SK-N-DZ (cell line): ENCODE data around the gene CALN1.

Experiments used
- DNase-seq: peaks from one replicate; pipeline ENCODE4 v3.0.0-alpha.2; 2015; ENCODE audit warnings: low spot score

Gene CALN1

DNA sequence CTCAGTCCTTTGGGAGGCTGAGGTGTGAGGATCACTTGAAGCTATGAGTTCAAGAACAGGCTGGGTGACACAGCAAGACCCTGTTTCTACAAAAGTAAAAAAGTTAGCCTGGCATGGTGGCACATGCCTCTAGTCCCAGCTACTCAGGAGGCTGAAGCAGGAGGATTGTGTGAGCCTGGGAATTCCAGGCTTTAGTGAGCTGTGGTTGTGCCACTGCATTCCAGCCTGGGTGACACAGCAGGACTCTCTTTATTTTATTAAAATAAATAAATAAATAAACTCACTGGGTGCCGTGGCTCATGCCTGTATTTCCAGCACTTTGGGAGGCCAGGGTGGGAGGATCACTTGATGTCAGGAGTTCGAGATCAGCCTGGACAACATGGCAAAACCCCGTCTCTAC, 607.9 kb downstream of the CALN1 start:
- DNase-seq = no peak

DNA sequence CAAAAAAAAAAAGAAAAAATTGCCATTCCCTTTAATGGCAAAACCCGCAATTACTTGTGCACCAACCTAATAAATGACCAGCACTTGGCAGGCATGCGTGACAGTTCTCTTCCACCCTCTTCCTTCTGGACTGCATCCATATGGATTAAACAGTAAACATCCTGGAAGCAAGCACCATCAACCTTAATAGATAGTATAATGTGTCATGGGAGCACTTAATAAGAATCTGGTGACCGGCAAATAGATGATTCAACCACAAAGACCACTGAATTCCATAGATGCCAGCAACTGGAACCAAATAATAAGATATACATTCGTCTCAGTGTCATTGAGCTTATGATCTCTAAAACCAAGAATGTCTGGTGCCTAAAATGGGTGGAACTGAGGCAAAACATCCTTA, 610.2 kb downstream of the CALN1 start:
- no peak for DNase-seq

DNA sequence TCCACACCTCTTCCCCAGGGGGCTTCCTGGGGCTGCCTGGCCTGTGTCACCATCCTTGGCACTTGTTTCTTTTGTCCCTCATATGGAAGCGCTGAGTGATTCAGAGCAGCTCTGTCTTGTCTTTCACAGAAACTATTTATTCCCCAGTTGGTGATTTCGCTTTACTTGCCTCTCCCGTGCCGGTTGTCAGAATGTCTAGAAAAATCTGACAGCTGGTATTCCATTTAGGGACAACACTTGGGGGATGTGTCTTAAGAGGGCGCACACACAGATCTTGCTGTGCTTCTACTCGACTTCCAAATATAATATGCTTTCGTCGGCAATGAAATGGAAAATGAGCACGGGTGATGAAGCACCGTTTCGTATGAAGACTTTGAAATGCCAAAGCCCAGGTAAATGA, 611.8 kb downstream of the CALN1 start:
- DNase-seq = no peak

DNA sequence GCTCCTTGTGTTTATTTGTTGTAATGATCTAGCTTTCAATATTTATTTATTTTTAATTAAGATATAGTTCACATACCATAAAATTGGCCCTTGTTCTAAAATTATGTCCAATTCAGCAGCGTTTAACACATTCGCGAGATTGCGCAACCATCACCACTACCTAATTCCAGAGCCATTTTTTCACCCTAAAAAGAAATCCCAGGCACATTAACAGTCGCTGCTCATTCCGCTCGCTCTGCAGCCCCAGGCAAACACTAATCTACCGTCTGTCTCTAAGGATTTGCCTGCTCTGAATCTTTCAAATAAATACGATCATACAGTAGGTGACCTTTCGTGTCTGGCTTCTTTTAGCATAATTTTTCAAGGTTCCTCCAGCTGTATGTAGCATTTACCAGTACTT, 616.7 kb downstream of the CALN1 start:
- no peak for DNase-seq

DNA sequence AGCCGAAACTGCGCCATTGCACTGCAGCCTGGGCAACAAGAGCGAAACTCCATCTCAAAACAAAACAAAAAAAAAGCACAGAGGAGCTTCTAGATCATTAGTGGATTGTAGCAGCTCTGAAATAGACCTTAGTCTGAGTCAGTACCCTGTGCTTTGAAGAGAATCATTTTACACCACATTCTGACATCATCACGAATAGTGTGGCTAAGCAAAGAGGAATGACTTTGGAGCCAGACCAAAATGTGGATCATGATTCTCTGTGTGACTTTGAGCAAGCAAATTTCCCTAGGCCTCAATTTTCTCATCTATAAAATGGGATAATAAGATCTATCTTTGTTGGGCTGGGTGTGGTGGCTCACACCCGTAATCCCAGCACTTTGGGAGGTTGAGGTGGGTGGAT, 618.9 kb downstream of the CALN1 start:
- DNase-seq = no peak

DNA sequence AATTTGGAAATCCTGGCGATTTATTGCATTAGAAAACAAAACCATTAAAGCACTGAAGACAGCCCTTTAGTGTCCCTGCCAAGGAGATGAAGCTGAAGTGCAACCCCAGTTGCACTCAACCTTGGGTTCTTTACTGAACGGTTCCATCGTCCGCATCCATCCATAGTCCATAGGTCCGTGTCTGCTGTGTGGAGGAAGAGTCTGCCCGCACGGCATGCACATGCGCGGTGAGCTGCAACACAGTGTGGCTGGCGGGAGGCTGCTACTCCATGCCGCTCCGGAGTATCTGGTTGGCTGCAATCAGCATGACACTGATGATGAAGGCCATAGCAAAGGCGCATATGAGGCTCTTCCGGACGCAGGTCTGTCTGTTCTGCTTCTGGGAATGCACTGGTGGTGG, 624.6 kb downstream of the CALN1 start:
- no peak for DNase-seq

DNA sequence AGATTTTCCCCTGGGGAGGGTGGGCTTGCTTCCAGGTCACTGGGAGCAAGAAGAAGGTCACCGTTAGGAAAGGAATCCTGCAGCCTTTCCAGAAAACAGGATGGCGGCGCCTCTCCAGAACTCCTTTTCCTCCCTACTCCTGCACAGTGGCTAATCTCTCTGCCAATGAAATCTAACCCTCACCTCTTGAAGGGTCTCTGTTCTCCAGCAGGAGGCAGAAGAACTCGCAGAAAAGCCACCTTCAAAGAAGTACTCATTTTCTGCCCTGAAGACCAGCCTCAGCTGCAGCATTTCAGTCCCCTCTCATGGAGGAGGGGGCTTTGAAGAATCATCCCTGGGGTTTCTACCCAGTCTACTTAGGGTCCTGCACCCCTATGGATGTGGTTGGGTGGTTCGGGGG, 626.9 kb downstream of the CALN1 start:
- no peak for DNase-seq

DNA sequence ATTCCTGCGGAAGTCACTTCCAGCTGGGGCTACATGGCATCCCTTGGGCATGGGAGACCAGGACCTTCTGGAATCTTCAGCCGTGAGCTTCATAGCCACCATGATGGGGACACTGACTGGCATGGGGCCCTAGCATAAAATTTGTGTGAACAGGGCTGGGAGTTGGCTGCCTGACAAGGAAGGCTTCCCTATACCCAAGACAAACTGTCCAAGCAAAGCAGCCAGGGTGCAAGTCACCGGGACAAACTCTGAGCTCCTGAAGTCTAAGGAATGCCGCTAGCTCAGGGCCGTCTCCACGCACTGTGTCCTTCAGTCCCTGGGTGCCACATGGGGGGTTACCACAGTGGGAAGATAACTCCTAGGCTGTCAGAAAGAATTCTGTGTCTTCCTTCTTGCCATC, 627.4 kb downstream of the CALN1 start:
- no peak for DNase-seq

DNA sequence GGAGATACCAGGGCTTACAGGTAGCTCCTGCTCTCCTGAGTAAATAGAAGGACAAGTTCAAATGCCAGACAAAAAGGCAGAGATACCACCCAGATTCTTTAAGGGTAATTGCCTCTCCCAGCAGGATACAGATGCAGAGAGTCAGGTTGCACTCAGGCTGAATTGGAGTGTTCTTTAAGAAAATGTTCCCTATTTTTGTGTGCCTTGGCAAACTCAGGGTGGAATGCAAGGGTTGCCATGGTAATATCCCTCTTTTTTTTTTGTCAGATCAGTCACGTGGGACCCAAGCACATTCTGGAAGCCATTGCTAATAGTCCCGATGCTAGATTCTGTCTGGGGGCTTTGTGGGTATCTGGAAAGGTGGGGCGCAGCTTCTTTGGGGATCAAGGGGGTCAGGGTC, 628.0 kb downstream of the CALN1 start:
- no peak for DNase-seq

DNA sequence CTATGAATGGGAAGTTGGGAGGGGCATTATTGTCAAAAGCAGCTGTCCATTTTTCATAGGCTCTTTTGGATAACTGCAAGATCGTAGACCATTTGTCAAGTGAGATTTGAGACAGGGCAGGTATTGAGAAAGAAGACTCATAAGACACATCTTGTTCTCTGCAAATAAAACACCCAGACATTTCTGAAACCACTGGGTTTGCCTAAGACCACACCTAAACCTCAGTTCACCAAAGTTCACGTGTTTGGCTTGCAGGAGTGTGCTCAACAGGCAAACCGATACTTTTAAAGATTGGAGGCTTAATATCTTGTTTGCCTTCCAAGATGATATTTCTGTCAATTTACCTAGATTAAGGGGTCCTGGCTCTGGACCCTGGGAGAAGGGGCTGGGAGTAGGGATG, 628.4 kb downstream of the CALN1 start:
- DNase-seq = no peak

DNA sequence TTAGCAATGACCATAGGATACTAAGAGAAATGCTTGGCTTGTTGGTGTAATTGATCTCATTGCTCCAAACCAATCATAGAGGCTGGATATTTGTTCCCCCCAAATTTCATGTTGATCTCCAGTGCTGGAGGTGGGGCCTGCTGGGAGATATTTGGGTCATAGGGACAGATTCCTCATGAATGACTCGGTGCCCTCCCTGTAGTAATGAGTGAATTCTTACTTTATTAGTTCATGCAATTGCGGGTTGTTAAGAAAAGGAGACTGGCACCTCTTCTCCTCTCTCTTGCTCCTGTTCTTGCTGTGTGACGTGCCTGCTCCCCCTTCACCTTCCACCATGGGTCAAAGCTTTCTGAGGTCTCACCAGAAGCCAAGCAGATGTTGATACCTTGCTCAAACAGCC, 630.1 kb downstream of the CALN1 start:
- no peak for DNase-seq

DNA sequence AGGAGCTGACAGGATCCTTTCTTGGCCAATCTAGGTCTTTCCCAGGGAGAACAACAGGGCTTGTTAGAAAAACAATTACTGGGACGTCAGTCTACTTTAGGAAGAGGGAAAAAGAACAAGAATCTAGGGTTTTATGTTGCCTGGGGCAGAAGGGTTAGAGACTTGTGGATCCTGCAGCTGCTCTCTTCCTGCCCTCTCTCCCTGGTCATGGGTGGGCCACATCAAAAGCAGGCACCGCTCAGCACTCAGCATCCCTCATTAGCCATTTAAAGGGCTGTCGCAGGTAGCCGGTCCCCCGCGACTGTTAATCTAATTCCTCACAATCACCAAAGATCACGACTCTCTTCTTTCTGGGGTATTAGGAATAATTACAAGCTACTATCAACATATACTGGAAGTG, 631.9 kb downstream of the CALN1 start:
- DNase-seq = no peak

DNA sequence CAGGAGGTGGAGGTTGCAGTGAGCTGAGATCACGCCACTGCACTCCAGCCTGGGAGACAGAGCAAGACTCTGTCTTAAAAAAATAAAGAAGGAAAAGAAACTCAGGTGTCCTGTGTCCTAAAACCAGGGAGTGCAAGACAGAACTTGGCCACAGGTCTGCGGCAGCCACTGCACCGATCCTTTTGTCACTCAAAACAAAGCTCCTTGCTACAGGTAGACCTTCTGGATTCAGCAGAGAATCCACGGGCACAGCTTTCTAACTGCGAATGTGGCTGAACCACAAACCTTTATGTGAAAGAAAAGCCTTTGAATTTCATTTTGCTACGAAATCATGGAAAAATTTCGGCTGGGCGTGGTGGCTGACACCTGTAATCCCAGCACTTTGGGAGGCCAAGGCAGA, 634.9 kb downstream of the CALN1 start:
- no peak for DNase-seq

DNA sequence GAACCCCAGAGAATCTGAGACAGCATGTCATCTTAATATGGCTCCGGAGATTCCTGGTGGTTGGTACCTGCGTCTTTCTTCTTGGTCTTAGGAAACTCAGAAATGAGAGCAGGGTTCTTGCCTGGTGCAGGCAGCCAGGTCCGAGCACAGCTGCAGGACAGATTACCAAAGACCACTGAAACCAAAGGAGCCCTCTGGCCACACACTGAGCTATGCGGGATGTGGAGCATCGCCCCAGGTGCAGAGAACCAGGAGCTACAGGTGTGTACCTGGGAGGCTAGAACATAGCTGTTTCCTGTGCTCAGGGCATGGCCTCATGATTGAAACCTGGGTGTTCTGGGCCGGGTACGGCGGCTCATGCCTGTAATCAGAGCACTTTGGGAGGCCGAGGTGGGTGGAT, 635.4 kb downstream of the CALN1 start:
- DNase-seq = no peak

DNA sequence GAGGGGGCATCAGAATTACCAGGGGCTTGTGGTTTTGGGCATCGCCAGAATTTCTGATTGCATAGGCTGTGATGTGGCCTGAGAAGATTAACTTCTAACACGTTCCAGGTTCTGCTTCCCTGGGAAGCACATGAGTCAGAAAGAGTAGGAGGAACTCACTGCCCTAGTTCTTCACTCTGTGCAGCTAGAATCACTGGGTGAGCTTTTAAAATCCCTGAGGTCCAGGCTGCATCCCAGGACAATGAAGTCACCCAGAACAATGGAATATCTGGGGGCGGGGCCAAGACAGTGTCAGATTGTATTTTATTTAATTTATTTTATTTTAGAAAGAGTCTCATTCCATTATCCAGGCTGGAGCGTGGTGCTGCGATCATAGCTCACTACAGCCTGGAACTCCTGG, 636.5 kb downstream of the CALN1 start:
- DNase-seq = no peak

DNA sequence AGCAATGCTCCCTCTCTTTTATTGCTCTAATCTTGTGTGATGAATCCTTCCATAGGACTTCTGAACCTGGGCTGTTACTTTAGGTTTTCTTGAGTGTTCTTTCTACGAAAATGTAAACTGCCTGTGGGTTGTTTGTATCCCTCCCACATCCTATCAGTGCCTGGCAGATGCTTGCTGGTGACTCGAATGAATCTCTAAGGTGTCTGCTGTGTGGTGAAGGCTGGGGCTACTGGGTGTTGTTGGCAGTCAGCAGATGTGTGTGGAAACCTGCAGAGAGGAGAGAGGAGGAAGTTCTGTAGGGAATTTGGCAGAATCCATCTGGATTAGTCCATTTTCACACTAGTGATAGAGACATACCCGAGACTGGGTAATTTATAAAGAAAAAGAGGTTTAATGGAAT, 639.4 kb downstream of the CALN1 start:
- no peak for DNase-seq

DNA sequence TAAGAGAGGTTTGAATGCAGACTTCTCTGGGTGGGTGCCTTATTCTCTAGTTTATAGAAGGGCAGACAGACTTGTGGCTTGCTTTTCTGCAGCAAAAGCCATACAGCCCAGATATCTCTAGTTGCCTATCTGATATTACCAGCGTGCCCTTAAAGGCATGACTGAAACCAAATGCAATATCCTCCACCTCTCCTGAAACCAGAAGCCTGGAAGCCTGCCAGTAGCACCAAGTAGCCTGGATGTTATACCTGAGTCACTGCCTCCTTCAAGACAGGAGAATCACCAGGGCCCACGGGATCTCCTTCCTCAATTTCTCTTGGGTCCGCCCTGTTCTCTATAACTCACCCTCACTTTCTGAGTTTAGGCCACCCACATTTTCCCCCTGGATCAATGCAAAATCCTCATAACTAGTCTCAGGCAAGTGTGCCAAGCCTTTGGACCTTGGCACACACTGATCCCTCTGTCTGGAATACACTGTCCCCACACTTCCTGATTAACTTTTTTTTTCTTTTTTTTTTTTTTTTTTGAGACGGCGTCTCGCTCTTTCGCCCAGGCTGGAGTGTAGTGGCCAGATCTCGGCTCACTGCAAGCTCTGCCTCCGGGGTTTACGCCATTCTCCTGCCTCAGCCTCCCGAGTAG, 641.8 kb downstream of the CALN1 start:
- no peak for DNase-seq

DNA sequence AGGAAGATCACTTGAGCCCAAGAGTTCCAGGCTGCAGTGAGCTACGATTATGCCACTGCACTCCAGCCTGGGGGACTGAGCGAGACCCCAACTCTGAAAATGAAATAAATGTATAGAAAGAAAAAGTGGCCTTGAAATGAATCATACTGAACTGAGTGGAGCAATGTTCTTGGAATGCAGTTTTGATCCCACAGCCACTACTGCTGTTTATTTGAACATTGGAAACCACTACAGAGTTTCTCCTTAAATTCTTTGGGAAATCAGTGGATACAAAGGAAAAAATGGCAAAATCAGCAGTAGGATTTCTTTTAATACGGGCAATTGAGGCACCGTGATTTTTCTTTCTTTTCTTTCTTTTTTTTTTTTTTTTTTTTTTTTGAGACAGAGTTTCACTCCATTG, 642.8 kb downstream of the CALN1 start:
- DNase-seq = no peak

DNA sequence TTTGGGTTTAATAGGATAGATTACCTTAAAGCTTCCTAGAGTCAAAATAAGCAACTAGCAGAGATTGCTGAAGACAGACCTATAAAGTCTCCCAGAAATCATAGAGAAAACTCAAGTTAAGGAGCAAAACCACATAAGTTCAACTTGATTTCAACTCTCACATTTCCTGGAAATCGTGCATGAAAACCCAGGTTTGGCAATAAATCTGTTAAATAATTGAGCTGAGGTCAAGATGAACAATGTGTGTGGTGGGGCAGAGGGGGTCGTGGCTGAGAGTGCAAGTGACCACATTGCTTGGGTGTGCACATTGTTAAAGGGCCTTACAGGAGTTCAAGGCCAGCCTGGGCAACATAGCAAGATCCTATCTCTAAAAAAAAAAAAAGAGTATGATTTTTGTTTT, 643.7 kb downstream of the CALN1 start:
- DNase-seq = no peak

DNA sequence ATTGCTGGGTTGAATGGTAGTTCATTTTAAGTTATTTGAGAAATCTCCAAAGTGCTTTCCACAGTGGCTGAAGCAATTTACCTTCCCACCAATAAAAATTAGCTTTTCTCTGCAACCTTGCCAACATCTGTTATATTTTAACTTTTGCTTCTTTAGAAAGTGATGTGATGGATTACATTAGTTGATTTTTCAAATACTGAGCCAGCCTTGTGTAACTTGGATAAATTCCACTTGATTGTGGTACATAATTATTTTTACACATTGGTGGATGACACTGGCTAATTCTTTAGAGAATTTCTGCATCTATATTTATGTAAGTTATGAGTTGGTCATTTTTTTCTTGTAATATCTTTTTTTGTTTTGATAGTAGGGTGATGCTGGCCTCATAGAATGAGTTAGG, 646.1 kb downstream of the CALN1 start:
- no peak for DNase-seq

DNA sequence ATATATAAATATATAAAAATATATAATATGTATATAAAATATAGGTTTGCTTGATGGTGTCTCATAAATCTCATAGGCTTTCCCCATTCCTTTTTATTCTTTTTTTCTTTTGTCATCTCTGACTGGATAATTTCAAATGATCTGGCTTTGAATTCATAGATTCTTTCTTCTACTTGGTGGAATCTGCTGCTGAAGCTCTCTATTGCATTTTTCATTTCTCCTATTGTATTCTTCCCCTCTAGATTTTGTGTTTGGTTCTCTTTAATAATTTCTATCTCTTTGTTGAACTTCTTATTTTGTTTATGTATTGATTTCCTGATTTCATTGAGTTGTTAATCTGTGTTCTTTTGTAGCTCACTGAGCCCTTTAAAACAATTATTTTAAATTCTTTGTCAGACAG, 650.8 kb downstream of the CALN1 start:
- no peak for DNase-seq

DNA sequence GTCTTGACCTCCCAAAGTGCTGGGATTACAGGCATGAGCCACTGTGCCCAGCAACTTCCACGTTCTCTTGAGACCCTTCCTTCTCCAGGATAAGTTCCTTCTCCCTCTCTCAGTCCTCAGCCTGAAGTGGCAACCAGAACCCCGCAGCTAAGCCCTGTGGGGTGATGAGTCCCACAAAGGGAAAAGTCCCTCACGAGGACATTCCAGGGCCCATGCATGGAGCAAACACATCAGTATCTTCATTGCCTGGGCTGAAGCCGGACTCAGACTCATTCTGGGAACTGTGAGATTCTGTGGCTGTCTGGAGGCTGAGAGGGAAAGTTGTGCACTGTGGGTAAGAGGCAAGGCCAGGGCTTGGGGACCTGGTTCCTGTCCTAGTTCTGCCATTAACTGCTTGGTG, 657.3 kb downstream of the CALN1 start:
- DNase-seq = no peak

DNA sequence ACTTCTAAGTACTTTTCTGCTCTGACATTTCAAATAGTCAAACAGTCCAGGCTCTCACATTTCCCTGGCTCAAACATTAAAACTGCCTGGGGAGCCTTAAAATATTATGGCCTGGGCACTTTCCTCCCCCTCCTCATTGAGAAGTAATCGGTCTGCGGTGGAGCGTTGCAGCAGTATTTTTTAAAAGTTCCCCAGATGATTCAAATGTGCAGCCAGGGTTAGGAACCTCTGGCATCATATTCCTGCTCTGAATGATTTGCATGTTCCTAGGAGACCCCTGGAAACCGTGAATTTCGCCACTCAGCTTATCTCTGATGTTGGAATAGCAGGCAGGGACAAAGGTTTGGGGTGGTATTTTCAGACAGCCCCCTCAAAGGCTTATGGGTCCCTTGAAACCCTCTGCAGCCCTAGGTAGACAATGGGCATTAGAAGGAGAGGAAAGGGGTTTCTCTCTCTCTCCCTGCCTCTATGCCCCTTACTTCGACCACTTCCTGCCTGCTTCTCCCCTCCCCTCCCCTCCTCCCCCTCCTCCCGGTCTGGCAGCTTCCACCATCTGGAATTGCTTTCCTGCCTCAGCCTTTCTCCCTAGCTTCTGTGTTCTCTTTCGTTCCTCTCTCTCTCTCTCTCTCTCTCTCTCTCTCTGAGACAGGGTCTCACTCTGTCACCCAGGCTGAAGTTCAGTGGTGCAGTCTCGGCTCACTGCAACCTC, 658.0 kb downstream of the CALN1 start:
- no peak for DNase-seq

DNA sequence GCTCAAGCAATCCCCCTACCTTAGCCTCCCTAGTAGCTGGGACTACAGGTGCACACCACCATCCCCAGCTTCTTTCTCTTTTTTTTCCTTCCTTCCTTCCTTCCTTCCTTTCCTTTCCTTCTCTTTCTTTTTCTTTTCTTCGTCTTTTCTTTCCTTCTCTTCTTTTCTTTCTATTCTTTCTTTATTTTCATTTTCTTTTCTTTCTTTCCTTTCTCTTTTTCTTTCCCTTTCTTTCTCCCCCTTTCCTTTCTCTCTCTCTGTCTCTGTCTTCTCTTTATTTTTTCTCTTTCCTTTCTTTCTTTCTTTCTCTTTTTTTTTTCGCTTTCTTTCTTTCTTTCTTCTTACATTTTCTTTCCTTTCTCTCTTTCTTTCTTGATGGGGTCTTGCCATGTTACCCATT, 658.9 kb downstream of the CALN1 start:
- no peak for DNase-seq
